Measurements from ENCODE around the gene RAPGEF1. TPM values are rescaled to one million over a fixed set of nuclear protein-coding genes. Genes with fewer than 3 reads are reported as not detected.

RAPGEF1 gene
- total and polyA plus RNA-seq, 2 of the 13 experiments (the other 11 are each of a cell fraction or from before 2014, with no cell fraction given) = 21.2 to 38.9 TPM

DNA sequence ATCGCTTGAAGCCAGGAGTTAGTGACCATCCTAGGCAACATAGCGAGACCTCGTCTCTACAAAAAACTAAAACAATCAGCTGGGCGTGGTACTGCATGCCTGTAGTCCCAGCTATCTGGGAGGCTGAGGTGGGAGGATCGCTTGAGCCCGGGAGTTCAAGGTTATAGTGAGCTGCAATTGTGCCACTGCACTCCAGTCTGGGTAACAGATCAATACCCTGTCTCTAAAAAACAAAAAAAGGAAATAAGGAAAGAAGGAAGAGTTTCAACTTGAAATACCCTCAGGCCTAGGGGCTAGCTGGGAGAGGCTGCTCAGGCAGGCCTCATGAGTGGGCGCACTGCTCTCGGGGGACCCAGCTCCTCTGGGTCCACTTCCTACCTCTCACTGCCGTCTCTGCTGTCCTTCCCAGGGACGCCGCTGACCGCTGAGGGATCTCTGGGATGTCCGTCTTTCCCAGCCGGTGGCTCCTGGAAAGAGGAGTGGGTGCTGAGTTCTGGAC is 138.1 kb downstream of the RAPGEF1 start (continued):
- TF ChIP-seq, protein P1, sequence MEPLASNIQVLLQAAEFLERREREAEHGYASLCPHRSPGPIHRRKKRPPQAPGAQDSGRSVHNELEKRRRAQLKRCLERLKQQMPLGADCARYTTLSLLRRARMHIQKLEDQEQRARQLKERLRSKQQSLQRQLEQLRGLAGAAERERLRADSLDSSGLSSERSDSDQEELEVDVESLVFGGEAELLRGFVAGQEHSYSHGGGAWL (CRISPR knock-in tag; IDR thresholded peaks at IDR 0.05) = no peak
- no peak for TF ChIP-seq SRSF4 (IDR thresholded peaks at IDR 0.05; ENCODE audit: low read depth, low read length, poor library complexity, severe bottlenecking)
- TF ChIP-seq, protein P2, sequence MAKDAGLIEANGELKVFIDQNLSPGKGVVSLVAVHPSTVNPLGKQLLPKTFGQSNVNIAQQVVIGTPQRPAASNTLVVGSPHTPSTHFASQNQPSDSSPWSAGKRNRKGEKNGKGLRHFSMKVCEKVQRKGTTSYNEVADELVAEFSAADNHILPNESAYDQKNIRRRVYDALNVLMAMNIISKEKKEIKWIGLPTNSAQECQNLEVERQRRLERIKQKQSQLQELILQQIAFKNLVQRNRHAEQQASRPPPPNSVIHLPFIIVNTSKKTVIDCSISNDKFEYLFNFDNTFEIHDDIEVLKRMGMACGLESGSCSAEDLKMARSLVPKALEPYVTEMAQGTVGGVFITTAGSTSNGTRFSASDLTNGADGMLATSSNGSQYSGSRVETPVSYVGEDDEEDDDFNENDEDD (CRISPR knock-in tag; IDR thresholded peaks at IDR 0.05; ENCODE audit: borderline replicate concordance) = no peak
- TF ChIP-seq KLF15 (CRISPR knock-in tag; IDR thresholded peaks at IDR 0.05; ENCODE audit: borderline replicate concordance) = no peak
- TF ChIP-seq ATF7 (IDR thresholded peaks at IDR 0.05) = no peak
- no peak for TF ChIP-seq ATF7 (CRISPR knock-in tag; IDR thresholded peaks at IDR 0.05)
- TF ChIP-seq ATF7-NPFF (CRISPR knock-in tag; IDR thresholded peaks at IDR 0.05; ENCODE audit: low read depth) = no peak
- peak; percentile 82 for TF ChIP-seq POGZ (CRISPR knock-in tag; IDR thresholded peaks at IDR 0.05)
- TF ChIP-seq, protein P3, sequence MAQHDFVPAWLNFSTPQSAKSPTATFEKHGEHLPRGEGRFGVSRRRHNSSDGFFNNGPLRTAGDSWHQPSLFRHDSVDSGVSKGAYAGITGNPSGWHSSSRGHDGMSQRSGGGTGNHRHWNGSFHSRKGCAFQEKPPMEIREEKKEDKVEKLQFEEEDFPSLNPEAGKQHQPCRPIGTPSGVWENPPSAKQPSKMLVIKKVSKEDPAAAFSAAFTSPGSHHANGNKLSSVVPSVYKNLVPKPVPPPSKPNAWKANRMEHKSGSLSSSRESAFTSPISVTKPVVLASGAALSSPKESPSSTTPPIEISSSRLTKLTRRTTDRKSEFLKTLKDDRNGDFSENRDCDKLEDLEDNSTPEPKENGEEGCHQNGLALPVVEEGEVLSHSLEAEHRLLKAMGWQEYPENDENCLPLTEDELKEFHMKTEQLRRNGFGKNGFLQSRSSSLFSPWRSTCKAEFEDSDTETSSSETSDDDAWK (CRISPR knock-in tag; IDR thresholded peaks at IDR 0.05) = no peak
- no peak for TF ChIP-seq ZBTB8A (CRISPR knock-in tag; IDR thresholded peaks at IDR 0.05; ENCODE audit: borderline replicate concordance, low read depth)
- TF ChIP-seq, protein P4, sequence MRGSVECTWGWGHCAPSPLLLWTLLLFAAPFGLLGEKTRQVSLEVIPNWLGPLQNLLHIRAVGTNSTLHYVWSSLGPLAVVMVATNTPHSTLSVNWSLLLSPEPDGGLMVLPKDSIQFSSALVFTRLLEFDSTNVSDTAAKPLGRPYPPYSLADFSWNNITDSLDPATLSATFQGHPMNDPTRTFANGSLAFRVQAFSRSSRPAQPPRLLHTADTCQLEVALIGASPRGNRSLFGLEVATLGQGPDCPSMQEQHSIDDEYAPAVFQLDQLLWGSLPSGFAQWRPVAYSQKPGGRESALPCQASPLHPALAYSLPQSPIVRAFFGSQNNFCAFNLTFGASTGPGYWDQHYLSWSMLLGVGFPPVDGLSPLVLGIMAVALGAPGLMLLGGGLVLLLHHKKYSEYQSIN (CRISPR knock-in tag; IDR thresholded peaks at IDR 0.05; ENCODE audit: borderline replicate concordance) = no peak
- no peak for TF ChIP-seq THYN1 (CRISPR knock-in tag; IDR thresholded peaks at IDR 0.05; ENCODE audit: borderline replicate concordance, low read depth)
- no peak for TF ChIP-seq ZSCAN31 (CRISPR knock-in tag; IDR thresholded peaks at IDR 0.05; ENCODE audit: low read depth)
- TF ChIP-seq ZNF430 (CRISPR knock-in tag; IDR thresholded peaks at IDR 0.05) = no peak
- TF ChIP-seq, protein P5, sequence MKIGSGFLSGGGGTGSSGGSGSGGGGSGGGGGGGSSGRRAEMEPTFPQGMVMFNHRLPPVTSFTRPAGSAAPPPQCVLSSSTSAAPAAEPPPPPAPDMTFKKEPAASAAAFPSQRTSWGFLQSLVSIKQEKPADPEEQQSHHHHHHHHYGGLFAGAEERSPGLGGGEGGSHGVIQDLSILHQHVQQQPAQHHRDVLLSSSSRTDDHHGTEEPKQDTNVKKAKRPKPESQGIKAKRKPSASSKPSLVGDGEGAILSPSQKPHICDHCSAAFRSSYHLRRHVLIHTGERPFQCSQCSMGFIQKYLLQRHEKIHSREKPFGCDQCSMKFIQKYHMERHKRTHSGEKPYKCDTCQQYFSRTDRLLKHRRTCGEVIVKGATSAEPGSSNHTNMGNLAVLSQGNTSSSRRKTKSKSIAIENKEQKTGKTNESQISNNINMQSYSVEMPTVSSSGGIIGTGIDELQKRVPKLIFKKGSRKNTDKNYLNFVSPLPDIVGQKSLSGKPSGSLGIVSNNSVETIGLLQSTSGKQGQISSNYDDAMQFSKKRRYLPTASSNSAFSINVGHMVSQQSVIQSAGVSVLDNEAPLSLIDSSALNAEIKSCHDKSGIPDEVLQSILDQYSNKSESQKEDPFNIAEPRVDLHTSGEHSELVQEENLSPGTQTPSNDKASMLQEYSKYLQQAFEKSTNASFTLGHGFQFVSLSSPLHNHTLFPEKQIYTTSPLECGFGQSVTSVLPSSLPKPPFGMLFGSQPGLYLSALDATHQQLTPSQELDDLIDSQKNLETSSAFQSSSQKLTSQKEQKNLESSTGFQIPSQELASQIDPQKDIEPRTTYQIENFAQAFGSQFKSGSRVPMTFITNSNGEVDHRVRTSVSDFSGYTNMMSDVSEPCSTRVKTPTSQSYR (CRISPR knock-in tag; IDR thresholded peaks at IDR 0.05; ENCODE audit: borderline replicate concordance) = no peak
- TF ChIP-seq, protein P6, sequence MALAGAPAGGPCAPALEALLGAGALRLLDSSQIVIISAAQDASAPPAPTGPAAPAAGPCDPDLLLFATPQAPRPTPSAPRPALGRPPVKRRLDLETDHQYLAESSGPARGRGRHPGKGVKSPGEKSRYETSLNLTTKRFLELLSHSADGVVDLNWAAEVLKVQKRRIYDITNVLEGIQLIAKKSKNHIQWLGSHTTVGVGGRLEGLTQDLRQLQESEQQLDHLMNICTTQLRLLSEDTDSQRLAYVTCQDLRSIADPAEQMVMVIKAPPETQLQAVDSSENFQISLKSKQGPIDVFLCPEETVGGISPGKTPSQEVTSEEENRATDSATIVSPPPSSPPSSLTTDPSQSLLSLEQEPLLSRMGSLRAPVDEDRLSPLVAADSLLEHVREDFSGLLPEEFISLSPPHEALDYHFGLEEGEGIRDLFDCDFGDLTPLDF (CRISPR knock-in tag; IDR thresholded peaks at IDR 0.05) = no peak; the same call in 1 of the 2 replicates
- TF ChIP-seq, protein P7, sequence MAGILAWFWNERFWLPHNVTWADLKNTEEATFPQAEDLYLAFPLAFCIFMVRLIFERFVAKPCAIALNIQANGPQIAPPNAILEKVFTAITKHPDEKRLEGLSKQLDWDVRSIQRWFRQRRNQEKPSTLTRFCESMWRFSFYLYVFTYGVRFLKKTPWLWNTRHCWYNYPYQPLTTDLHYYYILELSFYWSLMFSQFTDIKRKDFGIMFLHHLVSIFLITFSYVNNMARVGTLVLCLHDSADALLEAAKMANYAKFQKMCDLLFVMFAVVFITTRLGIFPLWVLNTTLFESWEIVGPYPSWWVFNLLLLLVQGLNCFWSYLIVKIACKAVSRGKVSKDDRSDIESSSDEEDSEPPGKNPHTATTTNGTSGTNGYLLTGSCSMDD (CRISPR knock-in tag; IDR thresholded peaks at IDR 0.05) = no peak
- TF ChIP-seq ZNF605 (CRISPR knock-in tag; IDR thresholded peaks at IDR 0.05) = peak; percentile 44; the same call in 1 of the 2 replicates
- peak; percentile 50; the same call in 1 of the 2 replicates for TF ChIP-seq ARNTL (CRISPR knock-in tag; IDR thresholded peaks at IDR 0.05)
- TF ChIP-seq ZNF556 (CRISPR knock-in tag; IDR thresholded peaks at IDR 0.05; ENCODE audit: borderline replicate concordance) = no peak
